IPS DF 6.9 (cell line): ENCODE data around the gene PRSS37.

Experiments
- DNase-seq: peaks from one replicate; pipeline ENCODE4 v3.0.0-alpha.2; 2013; ENCODE audit warnings: low read depth, low spot score
- H3K27ac ChIP-seq: one replicate; pipeline ENCODE4 v1.5.1; 2013; ENCODE audit warnings: low read length, control low read depth
- H3K27me3 ChIP-seq: 2 replicates; pipeline ENCODE4 v1.6.1; 2013; ENCODE audit warnings: mild to moderate bottlenecking, low read length; ENCODE audit not compliant: control insufficient read depth, insufficient read depth
- H3K36me3 ChIP-seq: 2 replicates; pipeline ENCODE4 v1.6.1; 2013; ENCODE audit warnings: low read length; ENCODE audit not compliant: control insufficient read depth, insufficient read depth
- H3K4me1 ChIP-seq: 2 replicates; pipeline ENCODE4 v1.6.1; 2013; ENCODE audit warnings: low read length; ENCODE audit not compliant: control insufficient read depth, insufficient read depth
- H3K4me3 ChIP-seq: 2 replicates; pipeline ENCODE4 v1.5.1; 2013; ENCODE audit warnings: mild to moderate bottlenecking, low read length
- H3K9me3 ChIP-seq: 2 replicates; pipeline ENCODE4 v1.6.1; 2013; ENCODE audit warnings: low read length, inconsistent platforms; ENCODE audit not compliant: control insufficient read depth, insufficient read depth
- whole genome bisulfite sequencing: extraction: QIAGEN DNeasy Blood & Tissue Kit; methylation state at CpG from one replicate; pipeline ENCODE4 v1.1.7; 2013; ENCODE audit warnings: mixed read lengths, missing lambda C conversion rate; ENCODE audit not compliant: insufficient read length, insufficient coverage; 5-methylcytosine and 5-hydroxymethylcytosine counted together

Gene PRSS37

GRCh38 chr7:141841385-141841784, at the start of gene PRSS37:
PRSS37 (minus strand) TSS chr7:141841485; CDS start chr7:141841049, 436 bp downstream.
- Histone ChIP-seq H3K4me1 (no peaks in the 10 kb centered on the region), H3K27ac (no peak within 1 kb of the TSS), H3K36me3 (no peaks in the 10 kb centered on the region), H3K4me3 (no peak within 1 kb of the TSS), H3K9me3 (no peaks in the 10 kb centered on the region), H3K27me3 (no peaks in the 10 kb centered on the region)
- no peak for DNase-seq

GRCh38 chr7:141889321-141889720, 48.0 kb upstream of the PRSS37 start:
- Histone ChIP-seq H3K4me1 (no peaks in the 10 kb centered on the region), H3K27me3 (no peaks in the 10 kb centered on the region), H3K4me3 (no peak overlapping the region), H3K9me3 (no peaks in the 10 kb centered on the region; the same call in 1 of the 2 replicates), H3K36me3 (no peaks in the 10 kb centered on the region), H3K27ac (no peak overlapping the region)
- DNase-seq: no peak
- WGBS: no CpG with 5 or more reads among the region's 1 CpG

- Histone ChIP-seq H3K27me3 (no peaks in the 10 kb centered on the region), H3K36me3 (no peaks in the 10 kb centered on the region), H3K4me1 (no peaks in the 10 kb centered on the region), H3K27ac (no peak overlapping the region), H3K4me3 (no peak overlapping the region), H3K9me3 (no peaks in the 10 kb centered on the region; the same call in 1 of the 2 replicates)
- DNase-seq: no peak
- no CpG with 5 or more reads among the region's 5 CpGs for WGBS
Measured at GRCh38 chr7:141884539-141885225, 43.4 kb upstream of the PRSS37 start.

GRCh38 chr7:141880960-141881359, 39.7 kb upstream of the PRSS37 start:
- Histone ChIP-seq H3K36me3 (no peaks in the 10 kb centered on the region), H3K27ac (no peak overlapping the region), H3K4me1 (peaks cover 2% of the 10 kb centered on the region; the same call in 1 of the 2 replicates), H3K27me3 (no peaks in the 10 kb centered on the region), H3K9me3 (no peaks in the 10 kb centered on the region; the same call in 1 of the 2 replicates), H3K4me3 (no peak overlapping the region)
- no CpG with 5 or more reads among the region's 5 CpGs for WGBS
- DNase-seq: no peak

GRCh38 chr7:141877365-141877764, 36.1 kb upstream of the PRSS37 start:
- Histone ChIP-seq H3K4me3 (no peak overlapping the region), H3K27me3 (no peaks in the 10 kb centered on the region), H3K27ac (no peak overlapping the region), H3K4me1 (peaks cover 6% of the 10 kb centered on the region; the same call in 1 of the 2 replicates), H3K9me3 (no peaks in the 10 kb centered on the region), H3K36me3 (no peaks in the 10 kb centered on the region)
- no peak for DNase-seq
- no CpG with 5 or more reads among the region's 3 CpGs for WGBS

GRCh38 chr7:141876371-141876770, 35.1 kb upstream of the PRSS37 start:
- no peak for DNase-seq
- Histone ChIP-seq H3K9me3 (no peaks in the 10 kb centered on the region), H3K4me1 (peaks cover 6% of the 10 kb centered on the region; the same call in 1 of the 2 replicates), H3K4me3 (no peak overlapping the region), H3K36me3 (no peaks in the 10 kb centered on the region), H3K27me3 (no peaks in the 10 kb centered on the region), H3K27ac (no peak overlapping the region)
- no CpG with 5 or more reads among the region's 1 CpG for WGBS

GRCh38 chr7:141875453-141875852, 34.2 kb upstream of the PRSS37 start:
- H3K27me3 ChIP-seq: no peaks in the 10 kb centered on the region
- DNase-seq: no peak
- no peaks in the 10 kb centered on the region for H3K36me3 ChIP-seq
- H3K4me1 ChIP-seq: peaks cover 6% of the 10 kb centered on the region; the same call in 1 of the 2 replicates
- H3K4me3 ChIP-seq: no peak overlapping the region
- H3K27ac ChIP-seq: no peak overlapping the region
- WGBS: no CpG with 5 or more reads among the region's 2 CpGs
- no peaks in the 10 kb centered on the region for H3K9me3 ChIP-seq

- Histone ChIP-seq H3K4me3 (no peak overlapping the region), H3K27ac (no peak overlapping the region), H3K4me1 (peaks cover 6% of the 10 kb centered on the region; the same call in 1 of the 2 replicates), H3K36me3 (no peaks in the 10 kb centered on the region), H3K9me3 (no peaks in the 10 kb centered on the region), H3K27me3 (no peaks in the 10 kb centered on the region)
- no peak for DNase-seq
- WGBS: no CpG with 5 or more reads among the region's 3 CpGs
Measured at GRCh38 chr7:141874787-141875186, 33.5 kb upstream of the PRSS37 start.

GRCh38 chr7:141872931-141873330, 31.6 kb upstream of the PRSS37 start:
- DNase-seq: no peak
- no CpG with 5 or more reads among the region's 3 CpGs for WGBS
- H3K27ac ChIP-seq: no peak overlapping the region

GRCh38 chr7:141866974-141867373, 25.7 kb upstream of the PRSS37 start:
- H3K4me1 ChIP-seq: no peaks in the 10 kb centered on the region
- H3K27me3 ChIP-seq: no peaks in the 10 kb centered on the region
- no peak overlapping the region for H3K4me3 ChIP-seq
- H3K9me3 ChIP-seq: no peaks in the 10 kb centered on the region
- H3K27ac ChIP-seq: no peak overlapping the region
- H3K36me3 ChIP-seq: no peaks in the 10 kb centered on the region
- no peak for DNase-seq
- WGBS: no CpG with 5 or more reads among the region's 2 CpGs

More at GRCh38 chr7:141872931-141873330, 31.6 kb upstream of the PRSS37 start:
- Histone ChIP-seq H3K9me3 (no peaks in the 10 kb centered on the region), H3K4me1 (peaks cover 6% of the 10 kb centered on the region; the same call in 1 of the 2 replicates), H3K36me3 (no peaks in the 10 kb centered on the region), H3K27me3 (no peaks in the 10 kb centered on the region), H3K4me3 (no peak overlapping the region)
